Spleen (tissue), 7 donors: Measurements from ENCODE around the gene CKLF.

Experiments used
- POLR2A ChIP-seq, 3 donors: fragments of 450-650 bp; IDR thresholded peaks; one replicate each; pipeline ENCODE4 v1.5.1; 2017; ENCODE audit warnings: antibody characterized with exemption in 3 of 3, mild to moderate bottlenecking in 1 of 3
- POLR2AphosphoS5 ChIP-seq, 3 donors: sonication (generic); formaldehyde crosslinking; IDR thresholded peaks; one replicate each; pipeline ENCODE4 v1.5.1; 2017; ENCODE audit warnings: antibody characterized with exemption in 3 of 3
- TF ChIP-seq, protein P1 (sequence below), 11 experiments: fragments of 200-600 bp in 7 of 11; fragments of 450-650 bp in 4 of 11; sonication (generic) in 4 of 11; IDR thresholded peaks in 8 of 11; conservative IDR thresholded peaks in 3 of 11; 1 replicate in 7 of 11; 2 replicates in 4 of 11; pipeline versions ENCODE4 v1.4.0 to v1.8.0; 2016 to 2021; ENCODE audit warnings: antibody characterized with exemption in 11 of 11, inconsistent platforms in 4 of 11, mild to moderate bottlenecking in 1 of 11
- donor health status: DM: no; HTN: no; CAD: no; lungs with moderate emphysema.
- donor health status: DM: no; HTN: no; CAD: no.
- donor health status: DM: no; HTN: no; CAD: no.

DNA sequence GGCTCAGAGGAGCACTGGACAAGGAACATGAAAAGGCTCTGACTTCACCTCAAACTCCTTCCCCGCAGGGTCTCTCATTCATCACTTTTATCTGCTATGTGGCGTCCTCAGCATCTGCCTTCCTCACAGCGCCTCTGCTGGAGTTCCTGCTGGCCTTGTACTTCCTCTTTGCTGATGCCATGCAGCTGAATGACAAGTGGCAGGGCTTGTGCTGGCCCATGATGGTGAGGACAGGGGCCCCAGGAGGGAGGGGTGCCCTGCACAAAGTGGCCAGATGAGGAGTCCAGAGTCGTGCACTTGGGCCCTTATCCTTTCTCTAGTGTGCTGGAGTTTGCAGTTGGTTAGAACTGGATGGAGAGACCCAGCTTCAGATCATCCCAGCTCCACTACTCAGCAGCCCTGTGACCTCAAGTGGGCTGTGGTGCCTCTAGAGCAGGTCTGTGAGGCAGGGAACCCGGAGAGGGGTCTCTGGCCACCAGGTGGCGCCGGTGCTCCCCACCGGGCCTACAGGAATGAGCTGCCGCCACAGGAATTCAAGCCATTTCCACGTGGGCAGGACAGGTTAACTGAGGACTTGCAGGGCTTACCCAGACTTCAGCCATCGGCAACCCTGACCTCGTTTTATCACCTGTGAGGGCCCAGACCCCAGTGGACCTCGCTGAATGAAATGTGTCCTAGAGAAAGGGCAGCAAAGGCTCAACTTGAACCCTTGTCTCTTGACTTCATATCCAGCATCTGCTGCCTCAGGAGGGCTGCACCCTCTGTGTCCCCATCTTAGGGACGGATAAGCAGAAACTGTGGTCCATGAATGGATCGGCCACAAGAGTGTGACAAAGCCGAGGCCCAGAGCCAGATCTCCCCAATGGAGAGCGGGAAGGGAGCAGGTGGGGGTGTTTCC is 56.1 kb downstream of the CKLF start:
- TF ChIP-seq POLR2A (IDR thresholded peaks at IDR 0.05) (no peak), POLR2AphosphoS5 (IDR thresholded peaks at IDR 0.05) (peak; percentile 14 to 55 (median 52))
- TF ChIP-seq, protein P1, sequence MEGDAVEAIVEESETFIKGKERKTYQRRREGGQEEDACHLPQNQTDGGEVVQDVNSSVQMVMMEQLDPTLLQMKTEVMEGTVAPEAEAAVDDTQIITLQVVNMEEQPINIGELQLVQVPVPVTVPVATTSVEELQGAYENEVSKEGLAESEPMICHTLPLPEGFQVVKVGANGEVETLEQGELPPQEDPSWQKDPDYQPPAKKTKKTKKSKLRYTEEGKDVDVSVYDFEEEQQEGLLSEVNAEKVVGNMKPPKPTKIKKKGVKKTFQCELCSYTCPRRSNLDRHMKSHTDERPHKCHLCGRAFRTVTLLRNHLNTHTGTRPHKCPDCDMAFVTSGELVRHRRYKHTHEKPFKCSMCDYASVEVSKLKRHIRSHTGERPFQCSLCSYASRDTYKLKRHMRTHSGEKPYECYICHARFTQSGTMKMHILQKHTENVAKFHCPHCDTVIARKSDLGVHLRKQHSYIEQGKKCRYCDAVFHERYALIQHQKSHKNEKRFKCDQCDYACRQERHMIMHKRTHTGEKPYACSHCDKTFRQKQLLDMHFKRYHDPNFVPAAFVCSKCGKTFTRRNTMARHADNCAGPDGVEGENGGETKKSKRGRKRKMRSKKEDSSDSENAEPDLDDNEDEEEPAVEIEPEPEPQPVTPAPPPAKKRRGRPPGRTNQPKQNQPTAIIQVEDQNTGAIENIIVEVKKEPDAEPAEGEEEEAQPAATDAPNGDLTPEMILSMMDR (IDR thresholded peaks at IDR 0.05 in 8 of 11, conservative IDR thresholded peaks at IDR 0.05 in 3 of 11), result peak; percentile 56 to 94 (median 88)
